ENCODE results near the gene NOSIP. TPM values are rescaled to one million over a fixed set of nuclear protein-coding genes. Genes with fewer than 3 reads are reported as not detected.

Gene NOSIP
- total RNA-seq, 1 donor from 2014 or later: 26.2 TPM

DNA sequence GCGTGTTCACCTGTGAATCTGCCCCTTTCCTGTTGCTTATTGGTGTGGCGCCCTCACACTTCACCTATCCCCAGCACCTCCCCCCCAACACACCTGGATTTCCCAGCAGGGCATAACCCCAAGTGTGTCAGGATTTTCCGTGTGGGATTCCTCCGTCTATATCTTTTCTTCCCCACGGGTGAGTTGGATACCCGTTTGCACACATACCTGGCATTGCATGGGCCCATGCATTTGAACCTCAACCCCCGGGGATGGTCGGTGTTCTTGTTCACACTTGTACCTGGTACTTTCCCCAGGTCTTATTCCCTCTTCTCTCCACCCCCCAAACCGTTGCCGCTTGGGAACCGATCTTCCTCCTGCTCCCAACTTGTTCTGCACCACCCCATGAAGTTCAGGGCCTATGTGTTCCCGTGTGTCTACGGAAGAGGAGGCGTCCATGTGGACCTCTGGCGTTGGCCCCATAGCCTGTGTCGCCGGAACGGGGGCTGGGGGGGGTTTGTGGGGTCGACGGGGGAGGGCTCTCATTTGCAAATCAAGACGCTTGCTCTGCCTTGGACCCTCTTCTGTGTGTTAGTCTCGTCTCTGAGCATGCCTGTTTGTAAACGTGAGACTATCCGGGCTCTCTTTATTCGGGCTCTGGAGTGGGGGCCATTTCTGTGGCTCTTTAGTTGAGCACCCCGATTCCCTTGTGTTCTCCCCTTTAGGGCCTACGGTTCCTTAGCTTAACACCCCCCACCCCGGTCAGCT, 12.3 kb upstream of the NOSIP start:
- no peak overlapping the region for H2AFZ ChIP-seq (replicated peaks)
- peaks cover 5% of the 10 kb centered on the region for H3K36me3 Mint-ChIP-seq
- peaks cover 49% of the 10 kb centered on the region for H4K20me1 ChIP-seq (ENCODE audit: low read depth)
- peaks cover 6% of the 10 kb centered on the region for H3K4me1 ChIP-seq
- H3K9ac ChIP-seq: peak overlapping the region; percentile 68
- H3F3A ChIP-seq (ENCODE audit: low read depth): peaks cover 43% of the 10 kb centered on the region
- DNase-seq (ENCODE audit: low spot score): peak; percentile 67
- H3K79me2 ChIP-seq (ENCODE audit: low read depth): peaks cover 61% of the 10 kb centered on the region
- H3K36me3 ChIP-seq: no peaks in the 10 kb centered on the region
- TF ChIP-seq, protein P1, sequence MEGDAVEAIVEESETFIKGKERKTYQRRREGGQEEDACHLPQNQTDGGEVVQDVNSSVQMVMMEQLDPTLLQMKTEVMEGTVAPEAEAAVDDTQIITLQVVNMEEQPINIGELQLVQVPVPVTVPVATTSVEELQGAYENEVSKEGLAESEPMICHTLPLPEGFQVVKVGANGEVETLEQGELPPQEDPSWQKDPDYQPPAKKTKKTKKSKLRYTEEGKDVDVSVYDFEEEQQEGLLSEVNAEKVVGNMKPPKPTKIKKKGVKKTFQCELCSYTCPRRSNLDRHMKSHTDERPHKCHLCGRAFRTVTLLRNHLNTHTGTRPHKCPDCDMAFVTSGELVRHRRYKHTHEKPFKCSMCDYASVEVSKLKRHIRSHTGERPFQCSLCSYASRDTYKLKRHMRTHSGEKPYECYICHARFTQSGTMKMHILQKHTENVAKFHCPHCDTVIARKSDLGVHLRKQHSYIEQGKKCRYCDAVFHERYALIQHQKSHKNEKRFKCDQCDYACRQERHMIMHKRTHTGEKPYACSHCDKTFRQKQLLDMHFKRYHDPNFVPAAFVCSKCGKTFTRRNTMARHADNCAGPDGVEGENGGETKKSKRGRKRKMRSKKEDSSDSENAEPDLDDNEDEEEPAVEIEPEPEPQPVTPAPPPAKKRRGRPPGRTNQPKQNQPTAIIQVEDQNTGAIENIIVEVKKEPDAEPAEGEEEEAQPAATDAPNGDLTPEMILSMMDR (IDR thresholded peaks at IDR 0.05): no peak
- TF ChIP-seq EZH2 (IDR thresholded peaks at IDR 0.05) (no peak), EZH2phosphoT487 (IDR thresholded peaks at IDR 0.05) (no peak)
- no peaks in the 10 kb centered on the region for H3K27me3 ChIP-seq
- peak overlapping the region; percentile 87 for H3K4me3 ChIP-seq
- H3K27ac ChIP-seq: no peak overlapping the region
- H3K27ac Mint-ChIP-seq: peak overlapping the region; percentile 29
- H3K4me3 Mint-ChIP-seq: peak overlapping the region; percentile 90
- no peaks in the 10 kb centered on the region for H3K9me3 Mint-ChIP-seq
- no peaks in the 10 kb centered on the region for H3K9me3 ChIP-seq (ENCODE audit: low read depth)
- peak overlapping the region; percentile 98 for H3K4me2 ChIP-seq
- H3K4me1 Mint-ChIP-seq: peaks cover 19% of the 10 kb centered on the region
- H3K27me3 Mint-ChIP-seq (ENCODE audit: insufficient read depth, low read depth): peaks cover 7% of the 10 kb centered on the region

DNA sequence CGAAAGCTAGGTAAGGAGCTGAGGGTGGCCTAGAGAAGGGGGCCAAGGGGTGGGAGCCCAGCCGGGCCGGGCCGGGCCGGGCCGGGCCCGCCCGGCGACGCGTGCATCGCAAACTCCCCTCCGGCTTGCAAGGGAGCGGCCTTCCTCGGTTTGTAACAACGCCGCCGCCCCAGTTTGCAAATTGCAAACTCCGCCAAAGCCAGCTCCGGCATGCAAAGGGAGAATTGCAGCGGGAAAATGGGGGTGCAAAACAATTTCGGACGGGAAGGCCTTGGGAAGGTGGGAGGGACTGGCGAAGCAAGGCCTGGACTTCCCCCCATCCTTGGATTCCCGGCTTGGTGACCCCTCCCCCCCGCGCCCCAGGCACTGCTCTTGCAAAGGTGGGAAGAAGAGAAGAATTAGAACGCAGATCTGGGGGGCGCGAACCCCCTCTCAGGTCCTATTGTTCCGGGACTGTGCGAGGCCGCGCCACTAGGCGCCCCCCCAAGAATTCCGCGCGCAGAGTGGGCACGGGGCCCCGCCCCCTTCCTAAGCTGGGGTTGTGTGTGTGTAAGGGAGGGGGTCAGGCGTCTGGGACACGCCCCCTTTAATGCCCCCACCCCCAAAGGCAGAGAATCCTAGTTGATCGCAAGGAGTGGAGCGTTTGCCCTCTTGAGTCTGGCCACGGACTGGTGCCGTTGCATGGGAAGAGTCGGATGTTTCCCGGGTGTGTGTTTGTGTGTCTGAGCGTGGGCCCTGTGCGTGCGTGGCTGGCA, 11.6 kb upstream of the NOSIP start:
- Histone ChIP-seq H3K9ac (peak overlapping the region; percentile 68), H3K36me3 (no peaks in the 10 kb centered on the region), H3K4me1 (peaks cover 6% of the 10 kb centered on the region), H3K4me2 (peak overlapping the region; percentile 98), H4K20me1 (ENCODE audit: low read depth) (peaks cover 44% of the 10 kb centered on the region), H3F3A (ENCODE audit: low read depth) (peaks cover 43% of the 10 kb centered on the region), H3K79me2 (ENCODE audit: low read depth) (peaks cover 53% of the 10 kb centered on the region), H3K27me3 (no peaks in the 10 kb centered on the region), H2AFZ (replicated peaks) (no peak overlapping the region), H3K9me3 (ENCODE audit: low read depth) (no peaks in the 10 kb centered on the region), H3K4me3 (peak overlapping the region; percentile 87), H3K27ac (peak overlapping the region; percentile 86)
- Mint-ChIP-seq H3K4me1 (peaks cover 19% of the 10 kb centered on the region), H3K27ac (no peak overlapping the region), H3K36me3 (peaks cover 5% of the 10 kb centered on the region), H3K4me3 (peak overlapping the region; percentile 90), H3K27me3 (ENCODE audit: insufficient read depth, low read depth) (peaks cover 7% of the 10 kb centered on the region), H3K9me3 (no peaks in the 10 kb centered on the region)
- TF ChIP-seq EZH2phosphoT487 (IDR thresholded peaks at IDR 0.05) (no peak), EZH2 (IDR thresholded peaks at IDR 0.05) (no peak)
- TF ChIP-seq, protein P1 (IDR thresholded peaks at IDR 0.05): no peak
- peak; percentile 71 for DNase-seq (ENCODE audit: low spot score)

DNA sequence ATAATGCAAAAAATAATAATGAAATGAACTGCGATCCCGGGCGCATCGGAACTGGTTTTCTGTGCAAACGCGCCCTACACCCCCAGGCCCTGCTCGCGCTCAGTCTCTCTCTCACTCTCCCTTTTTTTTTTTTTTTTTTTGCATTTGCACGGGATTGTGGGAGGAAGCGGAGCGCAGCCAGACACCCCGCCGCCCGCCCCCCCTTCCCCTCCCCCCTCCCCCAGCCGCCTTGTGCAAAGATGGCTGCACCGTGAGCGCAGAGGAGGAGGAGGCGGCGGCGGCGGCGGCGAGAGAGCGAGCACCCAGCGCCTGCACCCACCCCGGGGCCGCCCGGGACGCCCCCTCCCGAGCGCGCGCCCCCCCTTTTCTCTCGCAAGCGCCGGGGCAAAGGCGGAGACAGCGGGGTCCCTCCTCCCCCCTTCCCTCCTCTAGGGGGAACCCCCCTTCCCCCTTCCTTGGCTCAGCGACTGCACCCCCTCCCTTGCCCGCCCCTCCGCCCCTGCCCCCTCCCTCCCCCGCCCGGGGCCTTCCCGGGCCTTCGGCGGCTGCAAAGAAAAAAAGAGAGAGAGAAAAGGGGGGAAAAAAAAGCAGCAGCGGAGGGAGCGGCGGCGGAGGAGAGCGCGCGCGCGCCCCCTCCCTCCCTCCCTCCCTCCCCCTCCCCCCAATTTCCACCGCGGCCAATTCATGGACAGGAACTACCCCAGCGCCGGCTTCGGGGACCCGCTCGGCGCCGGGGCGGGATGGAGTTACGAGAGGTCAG, 10.8 kb upstream of the NOSIP start, which contains the start of gene PRR12:
Gene PRR12, plus strand, starts transcription at position 212 of the 760 bp plus-strand sequence. Its CDS starts 473 bp downstream, at position 685.
- peak within 1 kb of the TSS; percentile 68 for H3K9ac ChIP-seq
- no peaks in the 10 kb centered on the region for H3K27me3 ChIP-seq
- peaks cover 43% of the 10 kb centered on the region for H3F3A ChIP-seq (ENCODE audit: low read depth)
- peaks cover 49% of the 10 kb centered on the region for H3K79me2 ChIP-seq (ENCODE audit: low read depth)
- Mint-ChIP-seq H3K27ac (peak within 1 kb of the TSS; percentile 81), H3K27me3 (ENCODE audit: insufficient read depth, low read depth) (peaks cover 7% of the 10 kb centered on the region), H3K4me3 (peak within 1 kb of the TSS; percentile 90), H3K4me1 (peaks cover 19% of the 10 kb centered on the region), H3K9me3 (no peaks in the 10 kb centered on the region), H3K36me3 (peaks cover 5% of the 10 kb centered on the region)
- H3K27ac ChIP-seq: peak within 1 kb of the TSS; percentile 86
- peaks cover 39% of the 10 kb centered on the region for H4K20me1 ChIP-seq (ENCODE audit: low read depth)
- H3K4me2 ChIP-seq: peak within 1 kb of the TSS; percentile 98
- peak; percentile 88 for DNase-seq (ENCODE audit: low spot score)
- no peaks in the 10 kb centered on the region for H3K36me3 ChIP-seq
- H2AFZ ChIP-seq (replicated peaks): peak within 1 kb of the TSS; percentile 2
- peak within 1 kb of the TSS; percentile 87 for H3K4me3 ChIP-seq
- peaks cover 6% of the 10 kb centered on the region for H3K4me1 ChIP-seq
- TF ChIP-seq, protein P1 (IDR thresholded peaks at IDR 0.05): peak; percentile 14
- no peak for TF ChIP-seq EZH2 (IDR thresholded peaks at IDR 0.05)
- H3K9me3 ChIP-seq (ENCODE audit: low read depth): no peaks in the 10 kb centered on the region

Measured in neural progenitor cell (in vitro differentiated cells).